Measurements from ENCODE around the gene SPTLC2. TPM values are rescaled to one million over a fixed set of nuclear protein-coding genes. Genes with fewer than 3 reads are reported as not detected.

SPTLC2 gene
- total RNA-seq, 1 experiment from 2014 or later, result 32.6 TPM

GRCh38 chr14:77503138-77503537 is 113.3 kb downstream of the SPTLC2 start:
- TF ChIP-seq, protein P1, sequence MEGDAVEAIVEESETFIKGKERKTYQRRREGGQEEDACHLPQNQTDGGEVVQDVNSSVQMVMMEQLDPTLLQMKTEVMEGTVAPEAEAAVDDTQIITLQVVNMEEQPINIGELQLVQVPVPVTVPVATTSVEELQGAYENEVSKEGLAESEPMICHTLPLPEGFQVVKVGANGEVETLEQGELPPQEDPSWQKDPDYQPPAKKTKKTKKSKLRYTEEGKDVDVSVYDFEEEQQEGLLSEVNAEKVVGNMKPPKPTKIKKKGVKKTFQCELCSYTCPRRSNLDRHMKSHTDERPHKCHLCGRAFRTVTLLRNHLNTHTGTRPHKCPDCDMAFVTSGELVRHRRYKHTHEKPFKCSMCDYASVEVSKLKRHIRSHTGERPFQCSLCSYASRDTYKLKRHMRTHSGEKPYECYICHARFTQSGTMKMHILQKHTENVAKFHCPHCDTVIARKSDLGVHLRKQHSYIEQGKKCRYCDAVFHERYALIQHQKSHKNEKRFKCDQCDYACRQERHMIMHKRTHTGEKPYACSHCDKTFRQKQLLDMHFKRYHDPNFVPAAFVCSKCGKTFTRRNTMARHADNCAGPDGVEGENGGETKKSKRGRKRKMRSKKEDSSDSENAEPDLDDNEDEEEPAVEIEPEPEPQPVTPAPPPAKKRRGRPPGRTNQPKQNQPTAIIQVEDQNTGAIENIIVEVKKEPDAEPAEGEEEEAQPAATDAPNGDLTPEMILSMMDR (conservative IDR thresholded peaks at IDR 0.05), result no peak
- Histone ChIP-seq H3K4ac (ENCODE audit: low read depth, low read length) (no peak overlapping the region), H3K79me1 (ENCODE audit: insufficient read depth, low read depth, low read length, poor library complexity, severe bottlenecking) (no peaks in the 10 kb centered on the region), H3K18ac (ENCODE audit: insufficient read length, low read depth, low read length) (no peak overlapping the region), H2BK12ac (ENCODE audit: insufficient read length, low read depth, low read length) (no peak overlapping the region), H3K4me1 (ENCODE audit: insufficient read depth, low read length) (no peaks in the 10 kb centered on the region), H3K27me3 (ENCODE audit: insufficient read depth, low read length) (peaks cover 13% of the 10 kb centered on the region; the same call in 1 of the 2 replicates), H4K5ac (ENCODE audit: insufficient read length, low read depth, low read length) (no peak overlapping the region), H2BK120ac (ENCODE audit: low read depth, low read length, poor library complexity, severe bottlenecking) (no peak overlapping the region), H2BK5ac (ENCODE audit: insufficient read length, low read length) (no peak overlapping the region), H4K20me1 (ENCODE audit: control insufficient read depth, insufficient read depth, insufficient read length) (no peaks in the 10 kb centered on the region), H2BK20ac (ENCODE audit: low read depth, low read length, poor library complexity, severe bottlenecking) (no peak overlapping the region), H2AK5ac (ENCODE audit: insufficient read length, low read length) (no peak overlapping the region), H3K9me3 (ENCODE audit: control insufficient read depth, low read depth, low read length) (no peaks in the 10 kb centered on the region), H3K23ac (ENCODE audit: insufficient read length, low read depth, low read length) (no peak overlapping the region), H2BK15ac (ENCODE audit: low read depth, low read length) (no peak overlapping the region), H3K79me2 (ENCODE audit: insufficient read depth, low read length) (no peaks in the 10 kb centered on the region), H3K23me2 (ENCODE audit: insufficient read length, low read depth, low read length, poor library complexity, severe bottlenecking) (peaks cover 2% of the 10 kb centered on the region), H3K56ac (ENCODE audit: insufficient read length, low read depth, low read length) (no peak overlapping the region), H2AFZ (ENCODE audit: low read length) (no peak overlapping the region), H3K27ac (ENCODE audit: insufficient read length, low read depth, low read length) (no peak overlapping the region), H3T11ph (ENCODE audit: low read length) (no peak overlapping the region), H3K9ac (ENCODE audit: extremely low read depth, insufficient read length, low read length) (no peak overlapping the region), H3K14ac (ENCODE audit: insufficient read depth, low read length) (no peak overlapping the region), H4K91ac (ENCODE audit: insufficient read length, low read depth, low read length) (no peak overlapping the region), H3K4me2 (ENCODE audit: insufficient read depth, insufficient read length, low read length) (no peak overlapping the region), H4K8ac (replicated peaks; ENCODE audit: insufficient read length, low read depth, low read length) (no peak overlapping the region)
- no CpG with 5 or more reads among the region's 5 CpGs for WGBS (ENCODE audit: extremely low coverage, insufficient read length, low lambda C conversion rate)
- Mint-ChIP-seq H3K27ac (no peak overlapping the region; a peak in 1 of 7 replicates), H3K4me1 (no peaks in the 10 kb centered on the region; a peak in 1 of 4 replicates), H3K4me3 (no peak overlapping the region), H3K9me3 (peaks cover 0 to 5% of the 10 kb centered on the region in 2 experiments; a peak in 2 of 5 replicates), H3K36me3 (ENCODE audit: insufficient read depth in 1 of 3, low read depth in 3 of 3) (peaks cover 0 to 8% (median 4%) of the 10 kb centered on the region in 3 experiments; a peak in 1 of 7 replicates), H3K27me3 (ENCODE audit: low read depth) (peaks cover 36% of the 10 kb centered on the region)
- no peak for DNase-seq
